DMS53 treated with DMSO at 0.1 percent for 48 hours (cell line): ENCODE measurements around the gene EFL1.

ENCODE experiments used
- DNase-seq: peaks from one replicate; lab custom pipeline; 2025; ENCODE audit not compliant: unreplicated experiment; lab: John Stamatoyannopoulos, UW

Gene EFL1

DNA sequence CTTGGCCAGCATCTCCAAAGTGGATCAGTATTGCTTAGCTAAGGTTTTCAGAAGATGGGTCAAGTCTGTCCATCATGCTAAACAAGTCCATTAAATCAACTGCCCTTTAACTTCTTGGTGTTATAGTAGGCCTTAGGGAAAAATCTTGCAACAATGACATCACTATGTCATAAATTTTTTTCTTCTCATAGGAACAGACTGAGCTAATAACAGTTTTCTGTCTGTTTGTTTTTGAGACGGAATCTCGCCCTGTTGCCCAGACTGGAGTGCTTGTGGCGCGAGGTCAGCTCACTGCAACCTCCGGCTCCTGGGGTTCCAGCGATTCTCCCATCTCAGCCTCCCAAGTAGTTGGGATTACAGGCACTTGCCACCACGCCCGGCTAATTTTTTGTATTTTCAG is 94.2 kb downstream of the EFL1 start:
- DNase-seq: no peak

DNA sequence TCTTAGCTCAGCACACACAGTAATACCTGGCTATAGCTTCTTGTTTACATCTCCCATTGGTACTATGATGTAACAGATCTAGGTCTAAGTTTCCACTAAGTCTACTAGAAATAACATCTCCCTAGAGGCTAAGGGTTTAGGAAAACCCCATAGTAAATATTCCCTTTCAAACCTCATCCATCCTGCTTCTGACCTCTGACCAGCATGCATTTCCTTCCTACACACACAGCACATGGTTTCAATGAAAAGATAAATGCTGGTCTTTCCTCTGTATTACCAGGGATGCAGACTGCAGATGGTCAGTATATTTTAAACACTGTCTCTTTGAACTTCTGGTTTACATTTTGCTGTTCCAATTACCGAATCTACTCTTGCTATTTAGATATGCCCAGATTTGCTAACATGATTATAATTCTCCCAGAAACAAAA is 96.6 kb downstream of the EFL1 start:
- no peak for DNase-seq

- DNase-seq: no peak
Measured at GRCh38 chr15:82159922-82160321, 102.6 kb downstream of the EFL1 start.

- DNase-seq: no peak
Measured at GRCh38 chr15:82158811-82159210, 103.7 kb downstream of the EFL1 start.

- no peak for DNase-seq
Measured at GRCh38 chr15:82150645-82151044, 111.9 kb downstream of the EFL1 start.

DNA sequence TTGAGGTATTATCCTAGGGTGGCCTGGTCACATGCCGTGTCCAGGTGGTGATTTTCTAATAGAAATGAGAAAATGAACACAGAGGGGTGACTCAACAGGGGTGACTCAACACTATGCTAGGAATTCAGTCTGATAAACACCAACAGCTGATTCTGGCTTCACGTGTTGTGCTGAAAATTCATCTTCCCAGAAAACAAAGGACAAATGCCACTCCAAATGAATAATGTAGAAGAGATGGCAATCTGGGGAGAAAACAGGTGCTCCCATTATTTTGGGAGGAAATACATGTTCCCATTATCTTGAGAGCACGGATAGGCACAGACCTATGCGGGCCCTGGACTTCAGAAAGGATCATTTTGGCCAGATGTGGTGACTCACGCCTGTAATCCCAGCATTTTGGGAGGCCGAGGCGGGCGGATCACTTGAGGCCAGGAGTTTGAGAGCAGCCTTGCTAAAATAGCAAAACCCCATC is 115.5 kb downstream of the EFL1 start:
- no peak for DNase-seq

- DNase-seq: no peak
Measured at GRCh38 chr15:82146576-82146975, 116.0 kb downstream of the EFL1 start.

DNA sequence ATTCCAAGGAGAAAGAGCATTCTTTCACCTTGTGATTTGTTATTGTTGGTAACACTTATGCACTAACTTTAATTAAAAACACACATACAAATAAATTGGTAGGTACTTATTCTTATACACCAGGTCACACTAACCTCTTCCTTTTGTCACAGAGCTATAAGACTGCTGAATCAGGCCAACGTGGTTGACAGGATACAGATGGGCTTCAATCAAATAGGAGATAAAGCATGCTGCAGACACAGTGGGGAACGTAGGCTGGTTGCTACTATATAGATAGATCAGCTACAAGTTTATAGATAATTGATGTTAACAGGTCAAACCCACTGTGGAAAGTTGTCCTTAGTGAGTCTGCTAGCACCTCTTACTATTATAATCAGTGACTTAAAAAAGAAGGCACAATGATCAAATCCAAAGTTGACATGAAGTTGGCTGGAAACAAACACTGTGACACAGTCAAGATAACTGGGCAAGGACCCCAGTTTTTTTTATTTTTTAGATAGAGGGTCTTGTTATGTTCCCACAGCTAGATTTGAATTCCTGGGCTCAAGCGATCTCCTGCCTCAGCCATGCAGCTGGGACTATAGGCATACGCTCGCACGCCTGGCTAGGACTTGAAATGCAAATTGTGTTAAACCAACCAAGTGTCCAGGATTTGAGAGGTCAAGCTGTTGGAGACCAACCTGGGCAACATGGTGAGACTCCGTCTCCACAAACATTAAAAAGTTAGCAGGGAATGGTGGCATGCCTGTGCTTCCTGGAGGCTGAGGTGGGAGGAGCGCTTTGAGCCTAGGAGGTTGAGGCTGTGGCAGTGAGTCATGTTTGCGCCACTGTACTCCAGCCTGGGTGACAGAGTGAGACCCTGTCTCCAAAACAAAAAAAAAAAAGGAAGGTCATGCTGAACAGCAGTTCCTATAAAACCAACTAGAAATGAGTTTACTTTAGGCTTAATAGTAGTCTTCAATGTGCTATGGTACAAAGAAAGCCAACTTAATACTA is 118.8 kb downstream of the EFL1 start:
- no peak for DNase-seq

DNA sequence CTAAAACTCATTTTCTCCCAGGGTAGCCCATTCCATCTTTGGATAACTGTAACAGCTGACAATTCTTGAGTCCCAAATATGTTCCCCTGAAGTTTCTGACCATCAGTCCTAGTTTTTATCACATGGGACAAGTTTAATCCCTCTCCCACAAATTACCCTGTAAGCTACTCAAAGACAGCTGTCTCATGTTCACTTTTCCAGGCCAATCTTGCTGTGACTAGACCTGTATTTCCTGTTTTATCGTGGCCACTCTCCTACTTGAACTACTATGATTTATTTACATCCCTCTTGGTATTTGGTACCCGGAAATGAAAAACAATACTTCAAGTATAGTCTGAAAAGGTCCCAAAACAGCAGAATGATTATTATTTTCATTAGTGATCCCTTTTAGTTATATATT is 121.6 kb downstream of the EFL1 start:
- DNase-seq: peak; percentile 64

DNA sequence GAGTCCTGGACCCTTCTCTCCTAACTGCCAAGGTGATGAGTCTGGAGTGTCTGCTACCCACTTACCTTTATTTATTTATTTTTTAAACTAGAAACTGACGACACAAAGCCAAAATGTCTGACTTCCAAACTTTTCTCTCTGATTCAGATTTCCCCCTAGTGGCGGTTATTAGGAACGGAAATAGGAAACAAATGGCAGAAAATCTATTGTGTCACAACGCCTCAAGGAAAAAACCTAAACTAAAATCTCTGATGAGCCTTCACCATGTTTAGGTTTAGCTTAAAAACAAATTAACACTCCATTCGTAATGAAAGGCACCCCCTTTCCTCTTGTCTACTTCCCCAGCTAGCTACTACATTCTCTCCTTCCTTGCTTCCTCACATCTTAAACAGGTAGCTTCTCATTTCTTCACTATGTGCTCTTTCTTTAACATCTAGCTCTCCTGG is 122.7 kb downstream of the EFL1 start:
- no peak for DNase-seq

DNA sequence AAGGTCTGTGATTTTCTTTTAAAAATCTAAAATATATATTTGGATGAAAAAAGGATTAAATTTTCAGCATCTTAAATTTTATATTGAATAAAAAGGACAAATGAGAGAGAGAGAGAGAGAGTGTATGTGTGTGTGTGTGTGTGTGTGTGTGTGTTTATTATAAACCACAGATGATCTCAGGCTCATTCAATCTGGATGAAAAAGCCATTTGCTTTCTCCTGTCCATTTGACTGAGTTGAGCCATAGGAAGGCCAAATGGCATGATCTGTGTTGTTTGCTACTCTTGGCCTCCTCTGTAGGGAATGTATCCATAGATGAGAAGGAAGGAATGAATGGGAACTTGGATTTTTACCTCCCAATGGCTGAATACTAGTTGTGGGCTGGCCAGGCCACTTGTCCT is 124.2 kb downstream of the EFL1 start:
- no peak for DNase-seq

GRCh38 chr15:82137261-82137660 is 125.3 kb downstream of the EFL1 start:
- DNase-seq: no peak

DNA sequence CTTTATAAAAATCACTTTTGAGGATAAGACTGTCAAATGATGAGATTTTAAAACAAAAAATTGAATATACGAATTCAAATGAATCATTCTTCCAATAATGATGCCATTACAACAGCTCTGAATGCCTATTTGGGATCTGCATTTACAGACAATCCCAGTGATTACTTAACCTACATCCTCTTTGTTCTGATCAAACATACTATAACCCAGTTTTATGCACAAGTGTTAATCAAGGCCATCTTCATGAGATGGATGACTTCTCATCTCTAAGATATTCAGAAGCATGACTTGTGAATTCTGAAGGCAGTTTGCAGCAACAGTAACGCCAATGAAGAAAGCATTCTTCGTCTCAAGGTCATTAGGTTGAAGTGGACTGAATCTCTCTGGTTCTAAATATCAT is 126.4 kb downstream of the EFL1 start:
- no peak for DNase-seq

GRCh38 chr15:82135638-82136037 is 126.9 kb downstream of the EFL1 start:
- DNase-seq: no peak

- no peak for DNase-seq
Measured at GRCh38 chr15:82134461-82134860, 128.1 kb downstream of the EFL1 start.

DNA sequence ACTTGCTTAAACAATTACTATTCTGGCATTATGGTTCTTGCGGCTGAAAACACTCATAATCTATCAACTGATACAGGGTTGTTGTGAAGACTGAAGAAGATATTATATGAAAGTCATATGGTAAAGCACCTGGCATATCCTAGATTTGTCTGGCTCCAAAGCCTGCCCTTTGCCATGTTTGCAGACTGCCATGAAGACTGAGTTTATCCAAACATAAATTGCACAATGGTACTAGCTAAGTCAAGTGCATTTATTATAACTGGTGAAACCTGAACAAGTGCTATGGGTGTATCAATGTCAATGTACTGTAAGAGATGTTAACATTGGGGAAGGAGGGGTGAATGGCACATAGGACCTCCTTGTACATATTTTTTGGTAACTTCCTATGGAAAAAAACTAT is 129.3 kb downstream of the EFL1 start:
- no peak for DNase-seq

DNA sequence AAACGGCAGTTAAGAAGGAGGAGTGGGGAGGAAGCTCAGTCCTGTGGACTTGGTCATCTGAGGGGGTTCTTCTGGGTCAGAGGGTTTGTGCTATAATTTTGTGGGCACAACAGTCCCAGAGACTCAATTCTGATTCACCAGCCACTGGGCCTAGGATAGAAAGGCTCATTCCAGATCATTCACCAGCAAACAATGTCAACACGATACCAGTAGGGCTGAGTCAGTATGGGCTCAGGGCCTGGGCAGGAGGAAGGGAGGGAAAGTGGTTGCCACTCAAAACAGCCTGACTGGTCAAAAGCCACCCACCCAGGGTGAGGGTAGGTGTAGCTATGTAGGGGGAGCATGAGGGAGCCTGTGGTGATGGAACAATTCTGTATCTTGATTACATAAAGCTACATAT is 129.8 kb downstream of the EFL1 start:
- DNase-seq: no peak

DNA sequence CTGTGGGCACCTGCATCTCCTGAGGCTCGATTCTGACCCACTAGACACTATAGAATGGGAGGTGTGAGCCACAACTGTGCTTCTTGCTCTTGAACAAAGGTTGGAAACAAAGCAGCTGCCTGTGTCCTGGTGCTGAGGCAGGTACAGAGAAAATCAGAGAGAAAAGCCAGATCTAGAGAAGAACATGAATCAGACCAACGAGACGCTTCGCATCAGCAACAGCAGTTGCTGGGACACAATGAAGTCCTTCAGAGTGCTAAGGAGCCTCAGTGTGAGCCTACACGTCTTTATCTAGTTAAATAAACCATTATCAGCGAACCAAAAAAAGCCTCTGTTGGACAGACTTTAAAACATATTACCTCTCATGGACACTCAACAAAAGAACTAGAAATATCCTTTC is 130.4 kb downstream of the EFL1 start:
- DNase-seq: no peak

GRCh38 chr15:82130248-82130647 is 132.3 kb downstream of the EFL1 start:
- no peak for DNase-seq

GRCh38 chr15:82129761-82130160 is 132.8 kb downstream of the EFL1 start:
- DNase-seq: peak; percentile 31

GRCh38 chr15:82129149-82129692 is 133.3 kb downstream of the EFL1 start:
- DNase-seq: no peak

- DNase-seq: no peak
Measured at GRCh38 chr15:82128401-82129148, 134.0 kb downstream of the EFL1 start.
